Breast epithelium (tissue), 3 donors: ENCODE results near the gene ADARB2.

Source experiments
- POLR2A ChIP-seq: fragments of 450-650 bp; IDR thresholded peaks from one replicate; pipeline ENCODE4 v1.6.1; 2016; ENCODE audit warnings: antibody characterized with exemption, mild to moderate bottlenecking, moderate library complexity
- POLR2AphosphoS5 ChIP-seq, 3 donors: sonication (generic); formaldehyde crosslinking; IDR thresholded peaks; one replicate each; pipeline ENCODE4 v1.6.1; 2017; ENCODE audit warnings: antibody characterized with exemption in 3 of 3
- TF ChIP-seq, protein P1 (sequence below), 3 donors: fragments of 450-650 bp; IDR thresholded peaks; one replicate each; pipeline ENCODE4 v1.5.1; 2016 to 2017; ENCODE audit warnings: antibody characterized with exemption in 3 of 3, mild to moderate bottlenecking in 3 of 3, moderate library complexity in 3 of 3

DNA sequence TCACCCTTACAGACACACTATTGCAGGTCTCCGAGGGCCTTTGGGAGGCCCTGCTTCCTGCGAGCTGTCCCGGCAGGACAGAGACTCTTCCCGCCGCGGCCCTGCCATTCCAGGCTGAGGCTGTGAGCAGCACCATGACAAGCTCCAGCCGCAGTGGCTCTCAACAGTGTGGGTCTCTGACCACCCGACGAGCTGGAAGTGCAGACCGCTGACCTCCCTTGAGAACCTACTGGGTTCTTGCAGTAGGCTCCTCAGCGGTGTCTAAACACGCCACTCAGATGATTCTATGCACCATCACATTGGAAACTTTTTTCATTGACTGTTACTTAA lies 377.7 kb downstream of the ADARB2 start:
- TF ChIP-seq, protein P1, sequence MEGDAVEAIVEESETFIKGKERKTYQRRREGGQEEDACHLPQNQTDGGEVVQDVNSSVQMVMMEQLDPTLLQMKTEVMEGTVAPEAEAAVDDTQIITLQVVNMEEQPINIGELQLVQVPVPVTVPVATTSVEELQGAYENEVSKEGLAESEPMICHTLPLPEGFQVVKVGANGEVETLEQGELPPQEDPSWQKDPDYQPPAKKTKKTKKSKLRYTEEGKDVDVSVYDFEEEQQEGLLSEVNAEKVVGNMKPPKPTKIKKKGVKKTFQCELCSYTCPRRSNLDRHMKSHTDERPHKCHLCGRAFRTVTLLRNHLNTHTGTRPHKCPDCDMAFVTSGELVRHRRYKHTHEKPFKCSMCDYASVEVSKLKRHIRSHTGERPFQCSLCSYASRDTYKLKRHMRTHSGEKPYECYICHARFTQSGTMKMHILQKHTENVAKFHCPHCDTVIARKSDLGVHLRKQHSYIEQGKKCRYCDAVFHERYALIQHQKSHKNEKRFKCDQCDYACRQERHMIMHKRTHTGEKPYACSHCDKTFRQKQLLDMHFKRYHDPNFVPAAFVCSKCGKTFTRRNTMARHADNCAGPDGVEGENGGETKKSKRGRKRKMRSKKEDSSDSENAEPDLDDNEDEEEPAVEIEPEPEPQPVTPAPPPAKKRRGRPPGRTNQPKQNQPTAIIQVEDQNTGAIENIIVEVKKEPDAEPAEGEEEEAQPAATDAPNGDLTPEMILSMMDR (IDR thresholded peaks at IDR 0.05), result no peak
- TF ChIP-seq POLR2AphosphoS5 (IDR thresholded peaks at IDR 0.05) (no peak), POLR2A (no peak)
